Panc1 (cell line): Measurements from ENCODE around the gene RBM8A.

Experiments
- POLR2AphosphoS5 ChIP-seq: IDR thresholded peaks from 2 replicates; pipeline ENCODE4 v1.6.1; 2012; ENCODE audit warnings: mild to moderate bottlenecking, low read depth, low read length, moderate library complexity
- REST ChIP-seq, 2 experiments: IDR thresholded peaks; 2 replicates each; pipeline ENCODE4 v1.6.1; 2011 to 2012; ENCODE audit warnings: low read depth in 2 of 2, control low read depth in 1 of 2, low read length in 1 of 2, mild to moderate bottlenecking in 1 of 2, moderate library complexity in 1 of 2; ENCODE audit not compliant: insufficient read depth in 1 of 2
- TCF7L2 ChIP-seq: IDR thresholded peaks from 2 replicates; pipeline ENCODE4 v1.6.1; 2011; ENCODE audit warnings: mild to moderate bottlenecking, low read depth, low read length, inconsistent platforms
- TF ChIP-seq, protein P1 (sequence below): fragments of 450-650 bp; IDR thresholded peaks from 2 replicates; pipeline ENCODE4 v1.5.1; 2017; ENCODE audit warnings: mild to moderate bottlenecking

DNA sequence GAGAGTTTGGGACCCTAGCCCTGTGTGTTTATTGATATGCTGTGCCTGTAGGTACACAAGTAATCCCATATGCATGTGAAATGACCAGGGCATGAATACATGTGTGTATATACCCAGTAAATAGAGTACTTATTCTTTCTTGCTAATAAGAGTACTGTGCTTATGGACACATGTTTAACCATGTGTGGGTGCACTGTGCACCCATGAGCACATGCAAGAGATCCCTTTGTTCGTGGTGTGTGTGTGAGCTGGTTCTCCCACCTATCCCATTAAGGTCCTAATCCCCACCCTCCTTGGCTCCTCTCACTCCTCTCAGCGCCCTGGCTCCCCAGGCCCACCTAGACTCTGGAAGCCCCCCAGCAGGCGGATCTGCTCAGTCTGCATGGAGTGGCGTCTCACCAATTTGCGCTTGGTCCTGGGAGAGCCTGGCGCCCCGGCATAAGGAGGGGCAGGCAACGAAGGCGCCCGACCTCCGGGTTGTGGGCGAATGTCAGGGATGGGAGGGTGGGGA lies 32.7 kb upstream of the RBM8A start:
- TF ChIP-seq, protein P1, sequence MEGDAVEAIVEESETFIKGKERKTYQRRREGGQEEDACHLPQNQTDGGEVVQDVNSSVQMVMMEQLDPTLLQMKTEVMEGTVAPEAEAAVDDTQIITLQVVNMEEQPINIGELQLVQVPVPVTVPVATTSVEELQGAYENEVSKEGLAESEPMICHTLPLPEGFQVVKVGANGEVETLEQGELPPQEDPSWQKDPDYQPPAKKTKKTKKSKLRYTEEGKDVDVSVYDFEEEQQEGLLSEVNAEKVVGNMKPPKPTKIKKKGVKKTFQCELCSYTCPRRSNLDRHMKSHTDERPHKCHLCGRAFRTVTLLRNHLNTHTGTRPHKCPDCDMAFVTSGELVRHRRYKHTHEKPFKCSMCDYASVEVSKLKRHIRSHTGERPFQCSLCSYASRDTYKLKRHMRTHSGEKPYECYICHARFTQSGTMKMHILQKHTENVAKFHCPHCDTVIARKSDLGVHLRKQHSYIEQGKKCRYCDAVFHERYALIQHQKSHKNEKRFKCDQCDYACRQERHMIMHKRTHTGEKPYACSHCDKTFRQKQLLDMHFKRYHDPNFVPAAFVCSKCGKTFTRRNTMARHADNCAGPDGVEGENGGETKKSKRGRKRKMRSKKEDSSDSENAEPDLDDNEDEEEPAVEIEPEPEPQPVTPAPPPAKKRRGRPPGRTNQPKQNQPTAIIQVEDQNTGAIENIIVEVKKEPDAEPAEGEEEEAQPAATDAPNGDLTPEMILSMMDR, result no peak
- TF ChIP-seq REST (IDR thresholded peaks at IDR 0.05; ENCODE audit: insufficient read depth in 1 of 2, low read depth in 2 of 2, low read length in 1 of 2), result no peak
- no peak for TF ChIP-seq POLR2AphosphoS5
- TF ChIP-seq TCF7L2, result no peak
